GM08714 (cell line): Measurements from ENCODE around the gene RABL3.
A peak's percentile ranks its signal among the peaks of the same experiment; 100 is the strongest.
"Not testable (repeated sequence)": the region's sequence is repeated elsewhere in the genome, so short reads cannot be mapped to it uniquely, and the experiment has no call there.

Experiments
- H3K4me3 ChIP-seq: fragments of 200-500 bp; sonication (Bioruptor generic); 2 replicates; pipeline ENCODE4 v1.5.1; 2014; ENCODE audit warnings: mild to moderate bottlenecking, low read length, inconsistent platforms
- ZNF274 ChIP-seq: IDR thresholded peaks from 2 replicates; pipeline ENCODE4 v1.6.1; 2012; ENCODE audit warnings: mild to moderate bottlenecking, low read depth, low read length

The RABL3 gene

DNA sequence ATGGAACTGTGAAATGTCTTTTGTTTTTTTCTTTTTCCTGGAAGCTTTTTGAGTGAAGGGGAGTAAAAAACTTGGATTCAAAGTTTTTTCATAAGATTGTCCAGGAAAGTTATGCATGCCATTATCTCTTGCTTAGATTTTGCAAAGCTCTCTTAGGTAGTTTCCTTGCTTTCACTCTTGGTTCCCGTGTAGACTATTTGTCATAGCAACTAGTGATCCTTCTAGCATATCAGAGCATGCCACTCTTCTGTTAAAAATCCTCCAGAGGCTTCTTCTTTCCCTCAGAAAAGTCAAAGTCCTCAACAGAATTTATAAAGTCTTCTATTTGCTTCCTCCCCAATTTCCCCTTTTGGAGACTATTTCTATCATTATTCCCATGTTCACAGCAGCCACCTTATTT is 21.3 kb upstream of the RABL3 start:
- no peak overlapping the region for H3K4me3 ChIP-seq
- TF ChIP-seq ZNF274 = no peak

DNA sequence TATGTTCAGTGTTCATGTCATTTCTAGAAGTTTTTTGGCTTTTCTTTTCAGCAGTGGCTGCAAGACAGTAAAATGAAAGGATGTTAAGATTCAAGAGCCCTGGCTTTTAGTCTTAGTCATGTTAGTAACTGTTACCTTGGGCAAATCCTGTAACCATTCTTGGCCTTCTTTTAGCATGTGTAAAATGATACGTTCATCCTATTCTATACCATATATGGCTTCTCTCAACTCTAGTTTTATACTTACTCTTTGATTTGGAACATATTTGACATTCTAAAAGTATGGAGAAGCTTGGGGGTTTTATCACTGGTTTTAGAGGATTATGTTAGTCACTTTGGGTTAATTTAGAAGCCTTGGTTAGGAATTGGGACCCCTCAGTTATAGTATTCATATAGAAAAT is 20.3 kb upstream of the RABL3 start:
- H3K4me3 ChIP-seq = no peak overlapping the region
- no peak for TF ChIP-seq ZNF274

DNA sequence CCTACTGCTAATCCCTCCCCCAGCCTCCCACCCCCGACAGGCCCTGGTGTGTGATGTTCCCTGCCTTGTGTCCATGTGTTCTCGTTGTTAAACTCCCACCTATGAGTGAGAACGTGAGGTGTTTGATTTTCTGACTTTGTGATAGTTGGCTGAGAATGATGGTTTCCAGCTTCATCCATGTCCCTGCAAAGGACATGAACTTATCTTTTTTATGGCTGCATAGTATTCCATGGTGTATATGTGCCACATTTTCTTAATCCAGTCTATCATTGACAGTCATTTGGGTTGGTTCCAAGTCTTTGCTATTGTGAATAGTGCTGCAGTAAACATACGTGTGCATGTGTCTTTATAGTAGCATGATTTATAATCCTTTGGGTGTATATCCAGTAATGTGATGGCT is 16.2 kb upstream of the RABL3 start:
- H3K4me3 ChIP-seq = not testable (repeated sequence)

DNA sequence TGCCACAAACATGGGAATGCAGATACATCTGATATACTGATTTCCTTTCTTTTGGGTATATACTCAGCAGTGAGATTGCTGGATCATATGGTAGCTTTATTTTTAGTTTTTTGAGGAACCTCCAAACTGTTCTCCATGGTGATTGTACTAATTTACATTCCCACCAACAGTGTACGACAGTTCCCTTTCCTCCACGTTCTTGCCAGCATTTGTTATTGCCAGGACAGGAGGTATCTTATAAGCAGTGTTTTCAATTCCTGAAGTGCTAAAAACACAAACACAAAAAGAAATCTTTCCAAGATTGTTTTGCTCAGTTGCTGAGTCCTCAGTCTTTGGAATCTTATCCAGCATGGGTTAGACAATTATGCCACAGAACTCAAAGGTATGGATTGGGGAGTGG is 13.7 kb upstream of the RABL3 start:
- no peak for TF ChIP-seq ZNF274
- H3K4me3 ChIP-seq = no peak overlapping the region

DNA sequence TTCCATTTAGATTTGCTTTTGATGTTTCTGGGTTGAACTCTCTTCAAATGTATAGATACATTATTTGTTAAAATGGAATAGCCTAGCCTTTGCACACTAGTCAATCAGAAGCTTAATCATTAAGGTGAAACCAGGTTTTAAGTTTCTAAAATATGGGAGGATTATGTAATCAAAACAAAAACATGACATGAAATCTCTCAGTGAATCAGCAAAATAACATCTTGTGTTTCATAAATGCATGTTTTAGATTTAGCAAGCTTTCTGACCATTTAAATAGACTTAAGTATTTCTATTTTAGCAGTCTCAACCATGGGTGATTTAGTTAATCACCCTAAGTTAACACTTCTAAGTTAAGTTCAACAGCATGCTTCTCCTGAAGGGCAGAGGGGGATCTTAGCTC is 11.5 kb upstream of the RABL3 start:
- no peak for TF ChIP-seq ZNF274
- no peak overlapping the region for H3K4me3 ChIP-seq

DNA sequence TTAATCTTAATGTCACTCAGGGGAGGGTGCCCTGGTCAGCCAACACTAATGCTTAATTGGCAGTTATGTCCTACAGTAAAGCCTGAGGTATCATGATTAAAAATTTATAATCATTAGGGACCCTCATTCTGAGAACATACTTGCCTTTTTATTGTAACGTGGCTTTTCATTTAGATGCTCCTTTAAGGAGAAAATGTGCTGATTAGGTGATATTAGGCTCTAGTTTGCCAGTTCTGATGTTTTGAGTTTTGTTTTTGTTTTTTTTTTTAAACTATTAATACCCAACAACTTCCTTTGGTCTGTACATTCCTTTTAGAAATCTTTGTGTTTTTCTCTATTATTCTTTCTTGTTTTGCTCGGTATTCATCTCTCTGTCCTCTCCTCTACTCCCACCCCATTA is 10.5 kb upstream of the RABL3 start:
- no peak for TF ChIP-seq ZNF274

DNA sequence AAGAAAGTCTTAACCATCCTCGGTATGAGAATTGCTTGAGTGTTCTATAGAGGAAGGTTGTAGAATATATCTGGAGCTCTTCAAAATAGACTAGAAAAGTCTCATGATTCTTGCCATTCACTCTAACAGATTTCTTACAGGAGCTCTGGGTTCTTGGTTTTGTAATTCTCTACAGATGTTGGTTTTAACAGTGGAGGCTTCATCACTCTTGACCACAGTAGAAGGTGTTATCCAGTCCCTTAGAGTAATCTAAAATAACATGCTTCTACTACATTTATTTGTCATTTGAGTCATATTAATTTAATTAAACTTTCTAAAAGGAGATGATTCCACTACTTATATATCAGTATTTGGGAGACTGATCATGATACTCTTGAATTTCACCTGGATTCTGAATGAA is 9.9 kb upstream of the RABL3 start:
- TF ChIP-seq ZNF274 = no peak
- H3K4me3 ChIP-seq = no peak overlapping the region

More for the DNA sequence above, 10.5 kb upstream of the RABL3 start:
- no peak overlapping the region for H3K4me3 ChIP-seq

DNA sequence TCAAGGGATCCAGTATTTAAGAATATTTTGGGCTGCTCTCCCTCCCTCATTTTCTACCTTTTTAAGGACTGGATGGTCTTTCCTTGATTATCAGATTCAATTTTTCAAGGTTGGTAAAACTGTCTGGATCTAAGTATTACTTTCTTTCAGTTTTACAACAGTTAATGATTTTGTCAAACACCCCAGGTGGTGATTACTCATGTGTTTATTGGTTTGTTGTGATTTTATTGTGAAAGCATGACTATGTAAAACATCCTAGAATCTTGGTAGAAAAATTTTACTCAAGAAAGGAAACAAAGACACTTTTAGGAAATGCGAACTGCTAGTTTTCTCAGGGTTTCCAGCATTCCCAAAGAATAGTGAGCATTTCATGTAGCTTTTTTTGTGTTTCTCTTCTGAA is 7.5 kb upstream of the RABL3 start:
- no peak for TF ChIP-seq ZNF274
- no peak overlapping the region for H3K4me3 ChIP-seq

DNA sequence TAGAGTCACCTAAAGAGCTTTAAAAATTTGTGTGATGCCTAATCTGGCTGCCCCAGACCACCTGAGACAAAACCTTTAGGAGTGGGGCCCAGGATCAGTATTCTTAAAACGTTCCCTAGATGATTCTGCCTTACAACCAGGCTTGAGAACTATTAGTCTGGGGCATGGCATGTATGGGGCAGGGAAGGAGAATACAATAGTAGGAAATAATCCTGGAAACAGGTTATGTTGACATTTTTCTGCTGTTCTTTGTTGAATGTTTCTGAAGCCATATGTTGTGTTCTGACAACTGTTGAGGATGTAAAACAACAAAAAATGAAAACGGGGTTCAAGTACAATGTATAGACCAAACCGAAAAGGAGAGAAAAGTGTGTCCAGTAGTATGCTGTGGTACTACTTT is 3.1 kb upstream of the RABL3 start:
- TF ChIP-seq ZNF274 = no peak
- H3K4me3 ChIP-seq = no peak overlapping the region

DNA sequence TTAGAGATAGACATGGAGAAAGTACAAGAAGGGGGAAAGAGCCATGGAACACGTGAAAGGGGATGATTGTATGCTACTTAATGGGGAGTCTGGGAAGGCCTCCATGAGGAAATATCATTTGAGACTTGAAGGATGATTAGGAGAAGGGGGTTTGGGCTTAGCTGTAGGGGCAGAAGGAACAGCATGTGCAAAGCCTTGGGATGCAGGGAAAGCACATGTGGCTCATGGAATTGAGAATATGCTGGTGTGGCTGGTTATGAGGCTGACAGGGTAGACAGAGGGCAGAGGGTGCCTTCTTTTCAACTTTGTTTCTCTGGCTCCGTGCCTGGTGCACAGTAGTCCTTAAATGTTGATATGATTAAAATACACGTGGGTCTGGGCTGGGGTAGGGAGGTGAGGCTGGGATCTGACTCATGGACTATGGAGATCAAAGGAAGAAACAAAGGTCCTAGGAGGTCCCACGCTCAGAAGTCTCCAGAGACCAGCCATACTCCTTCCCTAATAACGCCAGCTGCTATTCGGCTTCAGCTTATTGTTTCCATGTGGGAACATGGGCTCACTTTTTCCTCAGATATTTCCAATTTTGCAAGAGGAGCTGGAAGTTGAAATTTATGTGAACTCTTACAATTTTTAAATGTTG is 1.4 kb upstream of the RABL3 start:
- TF ChIP-seq ZNF274 = no peak

DNA sequence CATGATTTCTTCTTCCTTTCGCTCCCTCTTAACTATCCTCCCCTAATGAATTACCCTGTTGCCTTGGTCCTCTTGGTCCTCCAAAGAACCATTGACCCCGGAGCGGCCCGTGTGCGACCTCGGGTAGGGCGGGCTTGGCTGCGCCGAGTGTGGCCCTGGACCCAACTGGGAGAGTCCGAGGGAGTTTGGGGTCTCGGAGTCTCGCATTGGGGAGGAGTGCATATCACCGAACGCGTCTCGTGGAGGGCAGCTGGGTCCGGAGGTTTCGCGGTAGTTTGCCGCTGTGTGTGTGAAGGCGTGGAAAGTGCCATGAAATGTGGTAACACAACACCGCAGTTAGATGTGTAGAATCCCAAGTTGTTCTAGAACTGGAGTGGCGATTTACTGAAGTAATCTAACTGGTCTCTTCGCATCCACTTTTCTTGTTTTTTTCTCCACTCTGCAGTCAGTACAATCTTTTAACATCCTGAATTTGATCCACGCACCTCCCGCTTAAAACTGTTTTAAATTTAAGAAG is 591 bp upstream of the RABL3 start:
- TF ChIP-seq ZNF274 = no peak

More for the DNA sequence above, 1.4 kb upstream of the RABL3 start:
- peak overlapping the region; percentile 93 for H3K4me3 ChIP-seq

DNA sequence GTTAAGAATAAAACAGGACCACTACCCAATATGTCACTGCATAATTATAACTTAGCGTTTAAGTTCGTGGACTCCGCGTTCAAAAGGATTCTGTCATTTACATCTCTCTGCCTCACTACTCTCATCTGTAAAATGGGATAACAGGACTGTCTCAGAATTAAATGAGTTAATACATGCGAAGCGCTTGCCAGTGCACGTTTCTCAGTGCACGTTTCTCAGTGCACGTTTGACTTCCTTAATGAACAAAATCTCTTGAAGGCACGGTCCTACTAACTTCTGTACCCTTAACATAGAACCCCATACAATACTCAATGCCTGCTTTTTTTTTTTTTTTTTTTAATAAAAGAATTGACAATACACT is 499 bp downstream of the RABL3 start:
- TF ChIP-seq ZNF274 = no peak
- peak overlapping the region; percentile 75 for H3K4me3 ChIP-seq

More for the DNA sequence above, 591 bp upstream of the RABL3 start:
- peak overlapping the region; percentile 93 for H3K4me3 ChIP-seq

DNA sequence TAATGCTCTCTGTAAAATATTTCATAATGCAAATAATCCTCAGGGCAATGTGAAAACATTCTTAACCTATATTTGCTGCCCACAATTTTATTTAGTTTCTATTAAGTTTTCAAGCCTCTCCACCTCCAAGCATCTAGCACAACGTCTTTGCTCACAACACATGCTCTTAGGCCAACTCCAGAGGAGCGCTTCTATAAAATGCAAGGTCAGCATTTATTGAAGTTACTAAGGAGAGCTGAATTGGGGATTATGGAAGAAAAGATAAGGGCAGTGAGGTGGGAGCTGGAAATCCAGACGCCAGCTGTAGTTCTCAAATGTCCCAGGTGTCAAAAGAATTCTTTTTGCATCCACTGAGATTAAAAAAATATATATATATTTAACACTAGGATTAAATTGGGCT is 996 bp downstream of the RABL3 start:
- peak overlapping the region; percentile 75 for H3K4me3 ChIP-seq

DNA sequence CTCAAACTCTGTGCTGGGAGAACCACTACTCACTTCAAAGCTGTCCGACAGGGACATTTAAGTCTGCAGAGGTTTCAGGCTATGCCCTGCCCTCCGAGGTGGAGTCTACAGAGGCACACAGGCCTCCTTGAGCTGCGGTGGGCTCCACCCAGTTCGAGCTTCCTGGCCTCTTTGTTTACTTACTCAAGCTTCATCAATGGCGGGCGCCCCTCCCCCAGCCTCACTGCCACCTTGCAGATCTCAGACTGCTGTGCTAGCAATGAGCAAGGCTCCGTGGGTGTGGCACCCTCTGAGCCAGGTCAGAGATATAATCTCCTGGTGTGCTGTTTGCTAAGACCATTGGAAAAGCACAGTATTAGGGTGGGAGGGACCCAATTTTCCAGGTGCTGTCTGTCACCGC is 4.3 kb downstream of the RABL3 start:
- not testable (repeated sequence) for H3K4me3 ChIP-seq

More for the DNA sequence above, 996 bp downstream of the RABL3 start:
- no peak for TF ChIP-seq ZNF274

DNA sequence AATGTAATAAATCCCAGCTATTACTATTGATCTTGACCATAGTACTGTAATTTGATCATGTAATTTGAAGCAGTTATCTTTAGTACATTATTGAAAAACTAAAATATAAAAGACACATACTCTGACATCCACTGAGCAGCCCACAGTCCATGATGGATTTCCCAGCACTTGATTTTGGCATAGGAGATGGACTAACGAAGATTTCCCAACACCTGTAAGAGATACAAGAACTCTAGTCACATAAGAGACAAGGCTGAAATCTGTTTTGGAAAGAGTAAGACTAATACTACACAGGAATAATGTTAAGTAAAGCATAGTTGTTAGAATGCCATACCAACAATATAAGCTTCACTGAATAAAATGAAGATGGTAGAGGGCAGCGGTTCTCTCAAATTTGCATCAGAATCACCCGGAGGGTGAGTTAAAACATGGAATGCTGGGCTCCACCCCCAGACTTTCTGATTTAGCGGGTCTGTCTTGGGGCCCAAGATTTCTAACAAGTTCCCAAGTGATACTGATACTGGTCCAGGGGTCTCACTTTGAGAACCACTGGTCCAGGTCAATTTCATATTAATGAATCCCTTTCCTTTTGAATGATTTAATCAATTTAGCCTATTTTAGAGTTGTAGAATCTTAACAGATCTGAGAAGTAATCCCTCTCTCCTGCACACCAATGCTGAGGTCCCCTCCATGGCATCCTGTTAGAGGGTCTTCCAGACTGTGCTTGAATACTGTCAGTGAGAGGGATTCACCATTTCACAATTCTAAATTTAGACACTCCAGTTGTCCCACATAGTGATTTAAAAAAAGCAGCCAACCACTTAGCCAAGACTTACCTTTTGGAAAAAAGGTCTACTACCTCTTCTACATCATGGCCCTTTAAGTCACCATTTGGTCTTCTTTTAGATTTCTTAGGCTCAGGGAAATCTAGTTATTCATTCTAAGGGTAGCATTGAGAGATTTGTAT is 11.5 kb downstream of the RABL3 start:
- H3K4me3 ChIP-seq = no peak overlapping the region
- TF ChIP-seq ZNF274 = no peak
